Stimulated activated CD8-positive, alpha-beta memory T cell treated with anti-CD3 and anti-CD28 coated beads, Interleukin-7, amount 100 ng/mL, for 4 hours (primary cell): Measurements from ENCODE around the gene NRG3.

Experiments used
- DNase-seq, 2 donors: peaks; one replicate each; pipeline ENCODE4 v3.0.0-alpha.2; 2020; ENCODE audit warnings: low read depth in 2 of 2

Gene NRG3

DNA sequence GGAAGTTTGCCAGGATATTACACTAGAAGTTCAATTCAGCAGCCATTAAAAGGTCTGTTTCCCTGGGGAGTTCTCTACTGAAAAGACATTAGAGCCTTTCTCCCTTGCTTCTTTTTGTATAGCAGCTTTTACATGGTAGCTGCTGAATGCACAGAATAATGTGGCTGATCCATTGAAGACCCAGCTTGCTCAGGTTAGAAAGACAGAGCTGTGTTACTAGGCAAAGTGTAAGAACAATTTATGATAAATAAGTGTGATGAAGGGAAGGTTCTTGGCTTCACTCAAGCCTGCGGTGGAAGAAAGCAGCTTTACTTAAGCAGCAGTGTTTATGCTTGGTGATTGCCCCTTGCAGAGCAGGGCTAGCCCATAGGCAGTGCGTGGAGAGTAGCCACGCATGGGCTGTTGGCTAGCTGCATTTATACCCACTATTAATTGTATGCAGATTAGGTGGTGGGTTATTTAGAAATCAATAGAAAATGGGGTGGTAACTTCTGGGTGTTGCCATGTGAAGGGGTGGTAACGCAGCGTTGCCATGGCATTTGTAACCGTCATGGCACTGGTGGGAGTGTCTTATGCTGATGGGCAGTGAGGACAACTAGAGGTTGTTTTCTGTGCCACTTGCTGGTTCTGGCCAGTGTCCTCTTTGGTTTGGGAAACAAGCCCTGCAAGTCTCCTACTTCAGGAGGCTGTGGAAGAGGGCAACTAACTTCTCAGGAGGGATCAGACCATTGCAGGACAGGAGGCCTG is 942.9 kb downstream of the NRG3 start:
- no peak for DNase-seq

DNA sequence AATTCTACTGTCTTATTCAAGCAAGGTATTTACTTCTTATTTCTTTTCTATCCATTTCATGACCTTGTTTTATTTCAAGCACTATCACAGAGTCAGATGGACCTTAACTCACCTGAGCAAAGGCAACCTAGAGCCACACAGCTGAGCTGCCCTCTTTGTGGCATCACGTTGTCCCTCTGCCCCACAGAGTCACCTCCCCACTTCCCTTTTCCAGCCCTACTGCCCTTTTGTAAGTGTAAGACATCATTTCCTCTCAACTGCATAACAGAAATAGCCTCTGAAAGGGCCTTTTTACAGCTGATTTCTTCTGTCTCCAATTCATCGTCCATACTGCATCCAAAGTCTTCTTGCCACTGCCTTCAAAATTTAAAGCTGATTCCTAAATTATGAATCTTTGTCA is 946.0 kb downstream of the NRG3 start:
- DNase-seq, result no peak

DNA sequence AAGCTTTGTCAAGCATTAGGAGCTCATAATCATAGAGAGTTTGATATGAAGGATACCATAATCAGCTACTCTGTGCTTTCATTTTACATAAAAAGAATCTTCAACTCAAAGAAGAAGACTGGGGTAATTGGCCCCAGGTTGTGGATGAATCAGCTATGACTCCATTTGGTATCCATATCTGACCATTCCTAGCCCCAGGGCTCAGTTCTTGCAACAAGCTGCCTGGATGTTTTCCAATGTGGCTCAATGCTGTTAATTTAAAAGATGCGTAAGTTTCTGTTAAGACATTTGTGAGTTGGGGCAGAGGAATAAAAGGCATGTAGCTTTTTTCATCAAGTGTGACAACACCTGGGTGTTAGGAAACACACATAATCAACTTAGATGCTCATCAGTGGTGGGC is 951.1 kb downstream of the NRG3 start:
- DNase-seq, result no peak

DNA sequence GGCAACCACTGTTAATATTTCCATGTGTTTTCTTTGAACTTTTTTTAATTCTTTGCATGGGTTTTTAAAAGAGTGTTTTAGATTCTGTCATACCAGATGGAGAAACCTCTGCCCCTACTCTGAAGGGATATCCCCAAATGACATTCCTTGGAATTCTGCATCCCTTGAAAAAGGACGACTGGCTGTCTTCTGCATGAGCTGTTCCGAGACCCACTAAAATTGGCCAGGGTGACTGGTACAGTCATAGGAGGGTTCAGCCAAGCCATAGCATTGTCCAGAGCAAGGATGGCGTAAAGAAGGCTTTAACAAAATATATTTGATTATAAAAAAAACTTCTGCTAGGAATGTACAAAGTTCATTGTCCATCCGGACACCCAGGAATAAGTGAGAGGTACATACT is 952.9 kb downstream of the NRG3 start:
- DNase-seq, result no peak

DNA sequence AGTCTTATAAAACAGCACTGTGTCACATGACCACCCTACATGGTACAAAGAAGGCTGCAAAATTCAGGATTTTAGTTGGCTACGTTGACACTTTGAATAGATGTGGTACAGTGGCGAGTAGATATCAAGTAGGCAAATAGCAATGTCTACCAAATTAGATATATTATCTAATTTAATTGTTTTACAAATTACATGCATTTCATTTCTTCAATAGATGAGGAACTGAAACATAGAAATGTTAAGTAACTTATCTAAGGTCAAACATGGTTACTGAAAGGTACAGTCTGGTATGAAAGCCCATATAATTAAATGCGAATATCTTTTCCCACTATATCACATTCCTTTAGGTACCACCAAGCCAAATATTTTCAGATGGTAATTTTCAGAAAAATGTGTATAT is 972.2 kb downstream of the NRG3 start:
- DNase-seq, result no peak

DNA sequence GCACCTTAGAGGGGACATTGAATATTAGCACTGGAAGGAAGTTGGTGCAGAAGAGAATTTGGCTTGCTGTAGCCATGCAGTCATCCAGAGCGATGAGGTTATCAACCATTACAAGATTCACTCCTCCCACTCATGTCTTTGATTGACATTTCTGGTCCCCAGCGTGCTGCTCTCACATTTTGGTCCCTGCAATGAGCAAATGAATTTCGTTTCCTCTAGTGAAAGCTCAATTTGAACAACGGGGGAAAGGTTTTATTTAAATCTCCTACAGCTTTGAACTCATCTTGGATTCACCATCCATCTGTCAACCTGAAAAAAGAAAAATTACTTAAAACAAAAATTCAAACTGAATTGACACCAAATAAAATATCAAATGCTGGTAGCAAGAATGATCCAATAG is 975.2 kb downstream of the NRG3 start:
- DNase-seq, result no peak

DNA sequence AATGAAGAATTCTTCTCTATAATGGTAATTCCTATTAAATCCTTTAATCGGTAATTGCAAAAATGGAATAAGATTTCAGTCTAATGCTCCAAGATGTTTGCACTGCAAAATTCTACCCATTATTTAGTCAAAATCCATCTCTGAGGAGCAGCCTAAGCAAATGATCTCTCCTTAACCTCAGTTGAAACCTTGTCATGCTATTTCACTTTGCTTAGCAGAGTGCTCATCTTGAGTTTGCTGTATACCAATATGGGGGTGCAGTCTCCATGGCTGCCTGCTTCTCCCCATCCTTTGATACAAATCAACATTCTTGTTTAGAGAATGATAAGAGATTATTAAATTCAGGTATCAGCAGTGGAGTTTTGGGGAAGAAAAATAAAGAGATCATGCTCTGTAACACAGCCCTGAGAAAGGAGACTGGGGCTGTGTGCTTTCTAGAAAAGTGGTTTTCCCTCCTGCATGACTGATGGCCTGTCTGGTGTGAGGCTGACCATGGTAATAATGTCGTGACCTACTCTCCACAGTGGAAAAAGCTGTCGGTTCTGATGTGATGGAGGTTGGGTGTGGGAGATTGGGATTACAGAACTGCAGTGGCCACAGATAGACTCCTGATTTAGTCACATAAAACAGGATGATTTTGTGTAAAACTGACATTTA is 982.1 kb downstream of the NRG3 start:
- DNase-seq, result no peak

DNA sequence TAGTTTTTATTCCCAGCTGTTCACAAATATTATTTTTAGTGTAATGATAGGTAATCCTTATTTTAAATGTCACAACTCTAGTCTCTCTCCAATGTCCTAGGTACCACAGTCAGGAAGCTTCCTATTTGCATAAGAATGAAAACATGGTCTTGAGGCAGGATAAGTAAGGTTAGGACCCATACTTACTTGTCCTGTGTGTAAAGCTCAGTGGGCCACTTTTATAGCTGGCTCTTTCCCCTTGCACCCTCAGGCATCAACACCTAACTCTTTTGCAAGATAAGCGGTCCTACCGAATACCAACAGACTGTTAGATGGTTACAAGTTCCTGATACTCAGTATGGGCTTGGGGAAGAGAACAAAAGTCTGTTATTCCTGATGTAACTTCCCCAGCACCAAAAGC is 986.9 kb downstream of the NRG3 start:
- no peak for DNase-seq

DNA sequence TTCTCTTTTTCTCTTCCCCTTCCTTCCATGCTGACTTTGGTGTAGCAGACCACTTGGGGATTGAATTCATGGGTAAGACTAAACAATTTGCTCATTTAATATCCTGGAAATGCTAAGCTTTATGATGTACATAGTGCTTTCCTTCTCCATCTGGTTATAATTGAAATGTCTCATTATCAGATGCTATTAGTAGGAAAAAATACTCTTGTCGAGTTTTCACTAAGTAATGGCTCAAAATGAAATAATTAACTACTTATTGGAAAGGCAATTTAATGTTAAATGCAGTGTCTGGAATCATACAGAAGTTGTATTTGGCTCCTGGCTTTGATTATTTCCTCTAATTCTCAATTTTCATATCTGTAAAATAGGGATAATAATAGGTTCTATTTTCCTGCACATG is 990.4 kb downstream of the NRG3 start:
- DNase-seq, result no peak

DNA sequence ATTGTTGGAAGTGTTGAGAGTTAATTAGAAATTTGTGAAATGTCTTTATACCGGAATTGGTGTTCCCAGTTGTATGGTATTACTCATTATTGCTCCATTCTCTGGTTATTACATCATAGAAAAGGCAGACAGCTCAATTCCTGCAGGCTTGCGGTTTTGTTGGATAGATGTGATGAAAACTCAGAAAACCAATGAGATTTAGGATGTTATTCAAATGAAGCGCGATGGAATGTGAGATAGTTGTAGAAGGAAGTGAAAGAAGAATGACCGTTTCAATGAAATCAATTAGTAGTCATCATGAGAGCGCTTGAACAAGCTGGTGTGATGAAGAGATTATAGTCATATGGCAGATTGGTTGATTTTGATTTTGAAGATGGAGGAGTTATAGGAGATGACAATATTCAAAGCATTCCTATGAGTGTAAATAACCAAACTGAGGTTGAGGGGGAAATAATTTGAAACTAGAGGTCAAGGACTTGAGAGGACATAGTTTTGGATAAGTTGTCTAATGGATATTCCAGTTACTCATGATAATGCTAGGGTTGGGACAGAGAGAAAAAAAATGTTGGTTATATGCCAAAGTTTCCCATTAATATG is 991.5 kb downstream of the NRG3 start:
- no peak for DNase-seq

DNA sequence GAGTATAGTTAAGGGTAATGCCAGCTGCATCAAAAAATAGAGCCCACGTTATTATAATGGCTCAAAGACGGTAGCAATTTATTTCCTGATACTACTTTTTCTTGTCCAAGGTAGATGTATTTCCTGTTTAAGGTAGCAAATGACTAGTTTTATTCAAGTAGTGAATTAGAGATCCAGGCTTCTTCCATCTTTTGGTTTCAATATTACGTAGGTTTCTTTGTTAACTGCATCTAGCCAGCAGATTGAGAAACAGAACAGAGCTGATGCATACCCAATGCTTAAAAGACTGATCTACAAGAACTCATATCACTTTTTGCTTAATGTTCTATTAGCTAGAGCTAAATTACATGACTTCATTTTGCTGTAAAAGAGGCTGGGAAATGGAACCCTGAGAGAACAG is 992.1 kb downstream of the NRG3 start:
- no peak for DNase-seq

DNA sequence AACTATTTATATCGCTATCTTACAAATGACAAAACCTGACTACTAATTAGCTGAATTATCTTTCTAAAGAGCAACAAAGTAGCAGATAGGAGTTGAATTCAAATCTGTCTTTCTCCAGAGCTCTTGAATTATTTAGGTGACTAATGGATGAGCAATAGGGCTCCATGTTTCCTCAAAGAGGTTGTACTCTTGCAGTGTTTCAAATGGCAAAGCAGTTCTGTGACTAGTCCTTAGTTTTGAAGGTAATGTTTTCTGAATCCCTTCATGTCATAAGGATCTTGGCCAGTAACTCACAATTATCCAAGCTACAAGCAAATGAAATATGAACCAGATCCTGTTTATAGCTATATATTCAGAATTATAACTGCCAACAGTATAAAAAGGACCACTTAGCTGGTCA is 999.7 kb downstream of the NRG3 start:
- no peak for DNase-seq

DNA sequence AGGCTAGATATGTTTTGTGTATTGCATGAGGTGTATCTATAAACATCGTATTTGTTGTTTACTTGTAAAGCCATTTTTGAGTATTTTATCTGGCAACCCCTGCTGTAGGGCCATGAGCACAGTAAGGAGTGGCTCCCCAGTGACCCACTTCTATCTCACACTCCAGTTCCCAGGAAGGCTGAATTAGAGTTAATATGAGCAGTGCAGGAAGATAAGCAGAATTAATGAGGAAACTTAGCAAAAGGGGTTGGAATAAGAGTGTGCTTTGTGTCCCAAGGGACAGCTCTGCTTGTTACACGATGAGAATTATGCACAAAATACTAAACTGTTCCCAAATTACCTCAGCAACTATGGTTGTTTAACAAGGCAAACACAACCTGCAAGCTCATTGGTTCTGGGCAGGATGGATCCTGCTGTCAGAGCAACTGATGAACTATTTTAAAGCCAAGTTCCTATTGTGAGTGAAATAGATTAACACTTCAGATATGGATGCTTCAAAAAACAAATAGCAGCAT is 1005.8 kb downstream of the NRG3 start:
- no peak for DNase-seq

DNA sequence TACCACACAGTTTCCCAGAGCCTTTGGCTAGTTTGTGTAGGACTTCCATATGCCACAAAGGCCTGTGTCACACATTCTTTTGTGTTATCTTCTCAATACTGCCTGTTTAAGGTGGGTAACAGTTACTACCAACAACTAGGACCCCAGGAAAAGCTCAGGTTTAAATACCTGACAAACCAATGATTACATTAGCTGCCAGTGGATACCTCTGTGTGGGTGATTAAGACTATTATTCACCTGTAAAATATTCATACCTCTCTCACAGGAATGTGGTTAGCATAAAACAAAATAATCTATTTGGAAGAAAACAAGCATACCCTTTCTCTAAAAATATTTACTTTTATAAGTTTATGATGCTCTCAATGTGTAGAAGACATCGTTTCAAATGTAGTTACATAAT is 1007.7 kb downstream of the NRG3 start:
- no peak for DNase-seq

DNA sequence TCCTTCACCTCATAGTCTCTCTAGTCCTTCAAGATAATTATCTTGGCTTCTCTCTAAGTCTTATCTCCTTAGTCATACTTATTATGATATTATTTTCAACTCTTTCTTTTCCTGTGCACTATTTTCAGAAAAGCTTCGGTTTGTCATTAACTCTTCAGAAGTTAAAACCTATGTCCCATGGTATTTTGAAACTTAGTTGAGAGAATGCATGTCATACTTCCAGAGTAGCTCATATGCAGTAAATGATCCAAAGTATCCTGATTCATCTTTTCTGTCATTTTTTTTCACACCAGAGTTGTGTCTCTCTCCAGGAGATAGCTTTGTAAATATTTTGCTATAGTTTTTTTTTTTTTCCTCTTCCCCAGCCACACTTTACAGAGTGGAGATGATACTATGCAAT is 1008.6 kb downstream of the NRG3 start:
- DNase-seq, result no peak

DNA sequence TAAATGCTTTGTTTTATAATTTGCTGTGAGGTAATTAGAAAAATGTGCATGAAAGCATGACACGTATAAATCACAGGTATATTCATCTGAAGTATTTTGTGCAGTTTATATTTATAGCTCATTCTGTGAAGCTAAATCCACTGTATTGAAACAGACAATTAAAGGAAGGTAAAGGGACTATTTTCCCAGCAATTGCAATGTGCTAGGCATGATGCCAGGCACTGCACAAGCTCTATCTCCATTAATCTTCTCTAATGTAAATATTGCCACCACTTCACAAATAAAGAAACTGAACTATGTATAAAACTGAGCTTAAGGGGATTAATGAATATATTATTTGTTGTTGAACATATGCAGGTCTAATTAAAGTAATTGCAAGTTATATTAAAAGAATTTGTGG is 1012.5 kb downstream of the NRG3 start:
- no peak for DNase-seq

DNA sequence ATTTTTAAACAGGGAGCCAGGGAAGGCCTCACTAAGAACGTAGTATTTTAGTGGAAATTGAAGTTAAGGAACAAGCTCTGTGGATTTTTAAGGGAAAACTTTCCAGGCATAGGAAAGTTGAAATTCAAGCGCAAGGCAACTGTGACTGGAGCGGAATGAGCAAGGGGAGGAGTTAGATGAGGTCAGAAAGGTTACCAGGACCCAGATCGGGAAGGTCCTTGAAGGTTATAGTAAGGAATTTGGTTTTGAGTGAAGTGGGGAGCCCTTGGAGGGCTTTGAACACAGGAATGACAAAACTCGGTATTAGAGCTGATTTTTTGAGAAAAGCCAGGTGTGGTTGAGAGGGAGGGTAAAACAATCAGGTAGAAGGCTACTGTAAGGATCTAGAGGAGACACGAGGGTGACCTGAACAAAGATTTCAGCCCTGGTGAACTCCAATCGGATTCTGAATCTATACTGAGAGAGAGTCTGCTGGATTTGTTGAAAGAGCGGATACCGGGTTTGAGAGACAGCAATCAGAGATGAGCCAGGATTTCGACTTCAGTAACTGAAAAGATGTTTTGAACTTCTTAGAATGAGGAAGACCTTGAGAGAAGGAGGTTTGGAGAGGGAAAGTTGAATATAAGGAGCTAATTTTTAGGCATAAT is 1013.9 kb downstream of the NRG3 start:
- no peak for DNase-seq

DNA sequence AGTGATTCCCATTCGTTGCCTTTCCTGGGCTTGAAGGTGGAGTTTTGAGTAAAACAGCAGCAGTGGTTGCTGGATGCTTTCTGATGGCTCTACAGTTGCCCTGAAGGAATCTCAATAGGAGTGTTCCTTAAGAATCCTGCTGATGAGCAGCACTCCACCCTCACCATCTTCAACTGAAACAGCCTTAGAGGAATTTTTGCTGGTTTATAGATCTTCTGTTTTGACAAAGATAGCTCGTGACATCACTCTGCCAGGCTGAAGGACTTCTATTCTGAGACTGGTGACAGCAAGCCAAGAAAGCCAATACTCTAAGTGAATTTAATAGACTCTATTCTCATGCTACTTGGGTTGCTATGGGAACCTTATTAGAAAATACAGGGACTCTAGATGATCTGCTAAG is 1014.7 kb downstream of the NRG3 start:
- no peak for DNase-seq

DNA sequence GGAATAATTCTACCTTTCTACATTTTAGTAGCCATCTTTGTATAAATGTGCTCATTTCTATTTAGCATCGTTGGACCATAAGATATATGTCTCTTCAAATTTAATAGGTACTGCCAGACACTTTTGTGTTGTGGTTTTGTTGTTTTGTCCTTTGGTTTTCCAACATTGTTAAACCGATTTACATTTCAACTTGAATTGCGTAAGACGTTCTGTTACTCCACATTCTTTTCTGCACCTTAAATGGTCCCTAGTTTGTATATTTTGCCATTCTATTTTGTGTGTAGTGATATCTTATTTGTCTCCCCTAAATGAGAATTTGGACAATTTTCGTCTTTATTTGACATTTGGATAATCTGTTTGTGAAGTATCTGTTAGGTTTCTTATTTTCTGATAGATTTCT is 1015.6 kb downstream of the NRG3 start:
- no peak for DNase-seq

DNA sequence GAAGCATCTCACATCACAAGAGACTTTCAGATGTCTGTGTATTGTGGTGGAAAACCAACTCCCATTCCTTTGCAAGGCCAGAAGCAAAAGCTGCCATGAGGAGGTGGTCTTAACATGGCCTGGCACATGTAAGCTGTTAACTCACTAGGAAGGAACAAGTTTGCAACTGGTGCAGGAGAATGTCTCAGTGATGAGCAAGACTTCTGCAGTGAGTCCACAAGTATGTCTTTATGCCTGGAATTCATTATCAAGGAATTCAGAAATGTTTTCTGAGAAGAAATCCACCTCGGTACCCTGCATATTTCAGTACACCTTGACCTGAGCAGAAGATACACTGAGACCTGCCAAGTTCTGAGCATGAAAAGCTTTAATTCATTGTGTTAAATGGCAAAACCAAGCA is 1033.1 kb downstream of the NRG3 start:
- DNase-seq, result no peak

DNA sequence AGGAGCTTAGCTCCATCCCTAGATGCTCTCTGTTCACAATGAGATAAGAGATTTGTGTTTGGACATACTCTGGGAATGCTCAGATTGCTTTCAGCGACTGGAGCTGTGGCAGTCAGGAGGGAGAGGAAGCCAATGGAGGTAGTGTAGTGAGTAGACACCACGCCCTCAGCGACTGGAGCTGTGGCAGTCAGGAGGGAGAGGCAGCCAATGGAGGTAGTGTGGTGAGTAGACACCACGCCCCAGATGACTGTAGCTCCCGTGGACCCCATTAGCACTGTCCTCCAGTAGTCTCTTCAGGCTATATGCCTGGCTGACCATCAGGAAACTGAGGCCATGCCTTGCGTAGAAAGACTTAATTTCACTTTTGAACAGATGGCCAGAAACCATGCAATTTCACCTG is 1033.8 kb downstream of the NRG3 start:
- DNase-seq, result no peak

DNA sequence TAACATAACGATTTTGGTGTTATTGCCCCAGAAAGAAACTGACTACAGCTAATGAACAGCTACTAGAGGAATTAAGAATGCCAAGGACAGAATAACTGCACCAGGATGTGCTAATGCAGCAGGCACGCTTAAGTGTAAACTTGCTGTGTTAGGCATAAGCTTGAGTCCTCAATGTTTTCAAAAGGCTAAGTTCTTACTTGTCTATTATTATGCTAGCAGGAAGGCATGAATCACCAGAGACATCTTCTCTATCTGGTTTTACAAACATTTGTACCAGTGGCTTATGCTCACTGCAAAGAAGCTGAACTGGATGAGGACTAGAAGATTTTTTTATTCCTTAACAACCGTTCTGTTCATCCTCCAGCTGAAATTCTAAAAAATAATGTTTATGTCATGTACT is 1035.3 kb downstream of the NRG3 start:
- DNase-seq, result no peak

DNA sequence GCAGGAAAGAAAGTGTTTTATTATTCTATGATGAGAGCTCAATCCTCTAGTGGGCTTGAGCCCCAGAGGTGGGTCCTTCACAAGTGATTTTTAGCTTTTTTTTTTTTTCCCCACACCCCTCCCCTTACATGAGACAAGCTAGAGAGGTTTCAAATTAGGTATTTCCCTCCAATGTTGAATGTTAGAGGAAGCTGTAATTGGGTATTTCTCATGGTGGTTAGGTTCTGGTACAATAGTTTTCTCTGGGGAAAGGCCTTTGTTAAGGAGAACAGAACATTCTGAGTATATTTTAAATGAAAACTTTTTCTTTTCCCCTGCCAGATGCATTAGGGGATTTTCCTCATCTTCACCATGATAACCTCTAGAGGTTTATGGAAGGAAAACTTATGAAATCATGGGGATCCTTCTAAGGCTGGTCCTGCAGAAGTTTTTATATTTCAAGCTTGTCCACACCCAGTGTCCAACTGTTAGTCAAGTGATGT is 1039.7 kb downstream of the NRG3 start:
- DNase-seq, result no peak
